Left lobe of liver (tissue), 2 donors: ENCODE data around the gene PROM1. TPM values are rescaled to one million over a fixed set of nuclear protein-coding genes. Genes with fewer than 3 reads are reported as not detected.

ENCODE experiments used
- ATAC-seq: fragments of 200-7000 bp; cut with Tn5 transposase; one replicate; pipeline ENCODE4 v1.9.1; 2020; ENCODE audit warnings: mild to moderate bottlenecking, moderate library complexity
- DNase-seq: peaks from one replicate; pipeline ENCODE4 v3.0.0-alpha.2; 2020; ENCODE audit warnings: low spot score
- total RNA-seq: library from RNA; stranded (reverse); gene quantifications from one replicate; pipeline ENCODE4 v1.2.1, GENCODE V29; 2021
- donor health status: DM: no; HTN: no; CAD: no; lungs with moderate emphysema.
- donor health status: DM: no; HTN: yes; CAD: no.

Gene PROM1
- total RNA-seq, 1 donor from 2014 or later: 1.3 TPM

DNA sequence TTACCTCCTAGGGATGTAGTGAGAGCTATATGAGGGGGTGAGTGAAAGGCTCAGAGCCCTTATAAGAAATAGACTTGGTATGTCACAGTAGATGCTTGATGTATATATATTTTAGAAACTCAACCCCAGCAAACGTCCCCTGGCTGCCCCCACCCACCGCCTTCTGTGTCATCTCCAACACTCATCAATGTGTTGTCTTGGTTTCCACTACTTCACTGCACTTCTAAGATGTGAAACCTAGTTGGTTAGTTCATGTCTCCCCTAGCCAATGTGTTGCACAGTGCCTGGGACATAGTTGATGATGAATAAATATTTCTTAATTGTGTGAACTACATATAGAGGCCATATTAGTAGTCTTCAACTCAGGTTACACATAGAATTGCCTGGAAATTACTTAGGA lies 125.3 kb downstream of the PROM1 start:
- DNase-seq (no peak), ATAC-seq (no peak)

DNA sequence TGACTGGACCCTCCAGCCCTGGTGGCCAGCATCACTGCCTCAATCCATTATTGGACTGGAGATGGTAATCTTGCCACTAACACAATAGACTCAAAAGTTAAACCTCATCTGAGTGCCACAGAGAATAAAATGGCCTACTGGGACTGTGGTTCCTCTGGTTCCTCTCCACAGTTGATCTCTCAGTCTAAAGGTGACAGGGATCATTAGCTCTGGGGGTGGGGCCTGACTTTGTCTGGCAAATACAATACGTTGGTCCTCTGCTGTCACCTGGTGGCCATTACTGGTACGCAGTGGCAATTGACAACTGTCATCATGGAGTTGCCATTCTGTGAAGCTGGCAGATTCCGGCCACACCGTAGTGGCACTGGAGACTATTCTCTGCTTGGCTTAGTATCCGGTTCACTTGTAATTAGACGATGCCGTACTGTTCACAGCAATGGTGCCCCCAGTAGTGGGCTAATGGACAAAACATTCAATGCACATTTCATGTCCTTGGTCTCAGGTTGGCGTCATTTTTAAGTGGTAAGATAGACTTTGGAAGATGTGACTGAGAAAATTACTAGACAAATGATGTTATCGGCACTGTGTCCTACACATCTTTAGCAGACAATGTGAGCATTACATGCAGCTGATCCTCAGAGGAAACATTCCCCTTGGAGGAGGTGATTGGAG lies 127.5 kb downstream of the PROM1 start:
- ATAC-seq: peak; percentile 100
- peak; percentile 87 for DNase-seq

DNA sequence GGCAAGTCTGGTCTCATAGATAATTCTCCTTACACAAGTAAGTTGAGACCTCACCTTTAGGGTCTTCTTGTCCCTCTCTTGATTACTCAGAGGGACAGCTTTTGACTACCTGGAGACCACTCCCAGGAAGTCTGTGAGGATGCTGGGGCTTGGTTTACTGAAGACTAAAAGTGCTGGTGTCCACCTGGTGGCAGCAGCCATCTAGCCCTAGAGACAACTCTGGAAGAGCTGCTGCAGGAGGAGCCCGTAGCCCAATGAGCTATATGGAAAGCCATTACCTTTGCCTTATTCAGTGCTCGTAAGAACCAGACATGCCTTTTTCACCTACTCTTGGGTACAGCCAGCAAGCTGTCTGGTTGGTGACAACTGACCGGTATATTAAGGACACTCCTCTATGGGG lies 128.2 kb downstream of the PROM1 start:
- DNase-seq: no peak
- peak; percentile 7 for ATAC-seq

DNA sequence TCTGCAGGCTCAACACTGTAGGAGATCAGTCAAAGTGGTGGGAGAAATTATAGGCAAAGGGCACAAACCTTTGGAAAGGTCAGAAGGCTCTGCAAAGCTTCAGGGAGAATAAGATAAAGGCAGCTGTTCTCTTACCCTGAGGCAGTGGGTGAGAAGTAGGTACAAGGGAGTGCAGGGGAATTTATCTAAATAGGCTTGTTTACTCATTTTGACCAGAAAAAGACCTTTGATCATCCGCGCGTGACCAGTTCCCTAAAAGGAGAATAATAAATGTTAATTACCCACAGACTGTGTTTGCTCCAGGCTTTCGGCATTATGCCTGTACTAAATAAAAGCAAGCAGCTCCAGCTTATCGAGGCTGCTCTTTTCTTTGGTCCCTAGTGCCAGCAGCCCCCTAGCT lies 130.2 kb downstream of the PROM1 start:
- no peak for DNase-seq
- ATAC-seq: no peak

DNA sequence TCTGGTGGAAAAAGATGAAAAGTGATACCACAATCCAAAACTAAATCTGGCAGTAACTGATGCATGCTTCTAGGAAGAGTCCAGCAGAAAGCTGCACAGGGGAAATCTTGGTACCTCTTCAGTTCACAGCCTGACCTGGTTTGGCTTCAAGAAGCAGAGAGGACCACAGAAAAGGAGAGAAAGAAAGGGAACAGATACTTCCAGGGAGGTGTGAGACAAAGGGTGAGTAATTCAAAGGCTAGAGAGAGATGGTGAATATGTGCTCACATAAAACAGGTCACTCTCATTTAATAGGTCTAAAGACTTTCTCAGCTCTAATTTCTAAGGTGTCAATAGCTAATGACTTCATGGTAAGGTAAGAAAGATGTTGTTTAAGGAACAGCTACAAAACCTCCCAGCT lies 132.0 kb downstream of the PROM1 start:
- DNase-seq (no peak), ATAC-seq (no peak)

DNA sequence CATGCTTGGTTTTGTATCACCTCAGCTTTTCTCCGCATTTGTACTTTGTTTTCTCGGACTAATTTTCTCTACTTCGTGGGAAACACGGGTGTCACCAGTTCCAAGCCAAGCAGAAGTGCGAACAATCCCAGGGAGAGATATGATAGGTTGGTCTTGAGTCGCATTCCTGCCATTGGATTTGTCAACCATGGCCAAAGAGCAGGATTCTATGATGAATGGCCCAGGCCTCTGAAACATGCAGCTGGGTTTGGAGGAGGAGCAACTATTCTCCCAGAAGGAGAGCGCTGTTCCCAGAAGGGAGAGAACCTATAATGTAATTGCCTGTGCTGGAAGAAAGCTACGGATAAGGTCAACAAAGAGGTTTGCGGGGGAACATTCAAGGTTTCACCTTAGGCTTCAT lies 135.0 kb downstream of the PROM1 start:
- DNase-seq (no peak), ATAC-seq (no peak)

DNA sequence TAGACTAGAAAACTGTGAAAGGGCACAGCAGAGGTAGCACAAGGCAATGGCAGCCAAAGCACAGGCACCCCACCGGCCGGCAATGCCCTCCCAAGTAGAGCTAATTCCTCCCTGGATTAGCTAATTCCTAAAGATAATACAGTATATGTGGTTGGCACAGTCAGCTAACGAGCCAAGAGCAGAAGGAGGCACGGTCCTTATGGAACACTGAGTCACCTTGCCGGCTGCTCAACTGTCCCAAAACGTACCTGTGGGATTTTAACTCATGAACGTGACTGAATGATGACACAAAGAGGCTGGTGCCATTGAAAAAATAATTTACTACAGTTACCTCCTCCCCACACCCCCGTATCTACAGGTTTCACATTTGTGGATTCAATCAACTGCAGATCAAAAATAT lies 136.1 kb downstream of the PROM1 start:
- ATAC-seq: no peak
- no peak for DNase-seq

DNA sequence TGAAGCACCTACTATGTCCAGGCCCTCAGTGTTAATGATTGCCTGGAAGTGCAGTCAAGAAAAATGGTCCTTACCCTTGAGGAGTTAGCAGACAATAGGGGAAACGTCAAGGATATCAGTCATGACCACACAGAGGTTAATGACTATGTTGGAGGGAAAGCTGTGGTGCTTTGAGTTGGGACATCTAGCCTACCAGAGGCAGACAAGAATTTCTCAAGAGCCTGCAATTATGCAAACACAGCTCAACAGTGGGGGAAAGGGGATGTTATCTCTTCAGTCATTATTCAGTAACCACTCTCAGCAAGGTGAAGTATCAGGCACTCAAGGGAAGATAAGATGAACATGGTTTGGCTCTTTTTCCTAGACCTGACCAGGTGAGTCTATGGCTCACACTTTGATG lies 138.3 kb downstream of the PROM1 start:
- ATAC-seq (no peak), DNase-seq (no peak)

DNA sequence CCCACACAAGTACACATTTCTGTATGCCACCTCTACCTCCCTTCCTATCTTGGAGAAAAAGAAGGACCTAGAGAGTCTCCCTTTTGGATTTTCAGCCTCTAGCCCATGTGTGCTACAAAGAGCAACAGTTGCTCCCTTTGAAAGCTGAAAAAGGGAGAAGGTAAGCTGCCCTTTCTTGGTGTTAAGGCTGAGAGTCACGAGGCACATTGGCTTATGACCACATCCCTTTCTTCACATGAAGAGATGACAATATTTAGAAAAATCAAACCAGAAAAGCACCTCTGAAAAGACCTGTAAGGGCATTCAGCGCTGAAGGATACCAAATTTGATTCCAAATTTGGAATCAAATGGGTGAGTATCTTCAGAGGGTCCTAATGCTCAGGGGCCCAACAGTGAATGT lies 138.9 kb downstream of the PROM1 start:
- DNase-seq (no peak), ATAC-seq (no peak)

DNA sequence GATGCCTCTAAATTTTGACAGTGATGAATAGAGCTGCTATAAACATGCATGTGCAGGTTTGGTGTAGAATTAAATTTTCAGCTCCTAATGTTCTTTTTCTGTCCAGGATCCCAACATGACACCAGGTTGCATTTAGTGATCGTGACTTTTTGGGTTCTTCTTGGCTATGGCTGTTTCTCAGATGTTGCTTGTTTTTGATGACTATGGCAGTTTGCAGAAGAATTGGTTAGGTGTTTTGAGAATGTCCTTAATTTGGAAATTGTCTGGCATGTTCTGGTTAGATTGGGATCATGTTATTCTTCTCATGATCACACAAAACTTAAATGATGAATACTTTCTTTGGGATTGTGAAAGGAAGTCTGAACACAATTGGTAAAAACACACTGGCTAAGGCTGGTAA lies 141.5 kb downstream of the PROM1 start:
- no peak for ATAC-seq
- no peak for DNase-seq

DNA sequence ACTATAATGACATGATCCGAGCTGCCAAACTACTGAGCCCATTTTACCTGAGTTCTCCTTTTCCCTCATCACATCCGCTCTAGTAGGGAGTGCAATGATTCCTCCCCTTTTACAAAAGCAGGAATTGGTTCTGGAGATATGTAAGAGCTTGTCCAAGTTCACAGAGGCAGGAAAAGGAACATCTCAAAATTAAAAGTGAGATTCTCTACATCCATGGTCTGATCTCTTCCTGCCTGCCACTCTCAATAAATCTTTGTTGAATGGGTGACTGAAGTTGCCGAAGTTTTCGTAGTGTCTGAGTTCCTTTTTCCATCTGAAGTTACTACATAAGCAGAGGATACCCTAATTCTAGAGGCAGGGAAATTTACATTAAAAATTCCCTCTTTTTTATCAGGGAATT lies 145.2 kb downstream of the PROM1 start, which contains the start of gene FGFBP1:
TSS of gene FGFBP1 (minus strand) at position 101 of the 400 bp plus-strand sequence. CDS start 2,108 bp downstream, outside the sequence.
- no peak for DNase-seq
- no peak for ATAC-seq

DNA sequence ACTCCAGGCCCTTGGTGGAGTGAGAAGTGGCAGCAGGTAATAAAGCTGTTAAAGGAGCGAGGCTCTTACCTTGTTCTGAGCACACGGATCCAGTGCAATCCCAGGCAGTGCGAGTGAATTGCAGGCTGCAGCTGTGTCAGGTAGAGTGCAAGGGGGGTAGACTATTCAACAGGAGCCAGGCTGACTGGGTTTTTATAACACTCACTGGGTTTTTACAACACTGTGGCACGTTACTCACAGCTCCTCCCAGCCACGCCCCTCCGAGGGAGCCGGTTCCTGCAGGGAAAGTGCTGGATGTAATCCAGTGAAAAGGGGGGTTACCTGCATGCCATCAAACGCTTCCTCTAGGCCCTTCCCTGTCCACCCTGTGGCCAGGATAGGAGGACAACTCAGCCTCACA lies 145.6 kb downstream of the PROM1 start:
- no peak for DNase-seq
- ATAC-seq: no peak

DNA sequence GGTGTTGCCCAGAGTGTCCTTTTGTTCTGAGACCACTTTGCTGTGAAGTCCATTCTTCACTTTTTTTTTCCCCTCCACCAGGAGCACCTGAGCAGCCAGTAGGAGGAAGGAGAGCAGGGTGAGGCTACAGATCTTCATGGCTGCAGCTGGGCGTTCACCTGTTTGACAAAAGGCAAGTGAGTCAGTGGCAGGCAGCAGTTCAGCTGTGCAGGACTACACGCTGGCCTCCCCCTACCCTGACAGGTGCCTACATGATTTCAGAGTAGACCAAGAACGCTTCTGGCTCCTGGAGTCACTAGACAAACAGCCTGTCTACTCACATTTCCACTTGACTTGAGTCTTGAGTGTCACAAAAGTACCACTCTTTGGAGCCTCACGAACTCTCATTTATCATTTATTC lies 147.3 kb downstream of the PROM1 start:
- no peak for DNase-seq
- no peak for ATAC-seq

DNA sequence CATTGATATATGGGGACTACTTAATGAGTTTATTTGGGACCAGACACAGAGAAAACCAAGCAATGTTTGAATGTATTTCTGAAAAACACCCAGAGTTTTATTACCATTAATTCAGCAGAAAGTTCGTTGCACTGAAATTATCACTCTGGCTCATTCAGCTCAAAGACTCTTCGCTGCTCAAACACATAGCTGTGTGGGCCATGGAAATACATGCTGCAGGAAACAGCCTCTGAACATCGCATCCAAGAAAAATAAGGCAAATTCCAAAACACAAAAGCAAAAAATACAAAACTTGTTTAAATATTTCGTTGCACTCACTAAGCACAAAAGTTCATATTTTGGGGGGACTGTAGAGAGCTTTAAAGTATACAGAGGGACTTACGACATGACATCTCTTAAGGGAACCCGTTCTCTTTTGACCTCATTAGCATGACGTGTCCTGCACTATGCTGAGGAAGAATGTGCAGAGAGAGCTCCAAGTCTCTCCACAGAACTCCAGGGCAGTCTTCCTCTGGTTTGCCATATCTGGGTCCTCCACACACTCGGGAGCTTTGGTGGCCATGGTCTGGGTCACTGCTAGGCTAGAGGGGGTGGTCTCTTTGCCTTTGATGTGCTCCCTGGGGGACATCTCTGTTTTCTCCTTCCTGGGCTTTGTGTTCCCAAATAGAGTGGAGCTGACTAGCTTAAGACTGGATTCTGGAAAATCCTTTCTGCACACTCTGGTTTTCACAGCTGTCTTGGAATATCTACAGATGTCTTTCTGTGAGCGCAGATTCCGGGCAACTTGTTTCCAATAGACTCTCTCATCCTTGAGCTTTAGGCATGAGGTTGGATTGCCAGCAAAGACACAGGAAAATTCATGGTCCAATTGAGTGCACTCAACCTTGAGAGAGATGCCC lies 148.1 kb downstream of the PROM1 start:
- ATAC-seq (no peak), DNase-seq (no peak)

DNA sequence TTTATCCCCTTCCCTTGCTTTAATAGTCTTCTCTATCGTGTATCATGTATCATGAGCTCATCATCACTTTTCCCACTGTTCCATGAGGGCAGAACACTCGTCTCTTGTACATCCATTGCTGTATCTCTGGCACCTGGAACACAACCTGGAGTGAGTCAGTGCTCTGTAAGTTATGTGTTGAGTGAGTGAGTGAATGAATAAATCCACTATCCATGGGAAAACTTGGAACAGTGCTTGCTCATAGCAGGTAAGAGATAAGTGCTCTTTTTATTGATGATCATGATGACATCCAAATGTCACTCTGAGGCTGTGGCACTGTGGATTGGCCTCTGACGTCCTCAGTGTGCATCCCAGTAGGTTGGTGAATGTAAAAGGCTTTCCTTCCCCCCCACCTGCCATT lies 149.6 kb downstream of the PROM1 start:
- no peak for ATAC-seq
- DNase-seq: no peak

DNA sequence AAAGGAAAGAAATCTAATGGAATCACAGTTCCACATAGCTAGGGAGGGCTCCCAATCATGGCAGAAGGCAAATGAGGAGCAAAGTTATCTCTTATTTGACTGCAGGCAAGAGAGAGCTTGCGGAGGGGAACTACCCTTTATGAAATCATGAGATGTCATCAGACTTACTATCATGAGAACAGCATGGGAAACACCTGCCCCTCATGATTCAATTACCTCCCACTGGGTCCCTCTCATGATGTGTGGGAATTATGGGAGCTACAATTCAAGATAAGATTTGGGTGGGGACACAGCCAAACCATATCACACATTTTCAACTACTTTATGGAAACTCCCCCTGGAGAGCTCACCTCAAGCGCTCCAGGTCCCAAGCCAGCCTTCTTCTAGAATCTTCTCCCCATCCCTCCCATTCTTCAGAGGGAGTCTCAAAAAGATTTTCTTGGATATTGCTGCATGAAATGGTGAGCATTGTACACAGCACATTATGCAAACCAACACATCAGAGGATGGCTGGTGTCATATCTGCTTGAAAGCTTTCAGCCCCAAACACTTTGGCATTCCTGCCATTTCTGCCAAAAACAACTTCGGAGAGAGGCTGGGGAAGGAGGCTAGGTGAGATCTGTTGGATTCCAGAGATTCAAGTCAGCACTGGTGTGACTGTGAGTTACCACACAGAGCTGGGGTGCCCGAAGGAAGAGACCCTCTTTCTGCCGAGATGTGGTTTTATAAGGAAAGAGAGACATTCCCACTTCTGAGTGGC lies 152.2 kb downstream of the PROM1 start:
- DNase-seq: no peak
- no peak for ATAC-seq

DNA sequence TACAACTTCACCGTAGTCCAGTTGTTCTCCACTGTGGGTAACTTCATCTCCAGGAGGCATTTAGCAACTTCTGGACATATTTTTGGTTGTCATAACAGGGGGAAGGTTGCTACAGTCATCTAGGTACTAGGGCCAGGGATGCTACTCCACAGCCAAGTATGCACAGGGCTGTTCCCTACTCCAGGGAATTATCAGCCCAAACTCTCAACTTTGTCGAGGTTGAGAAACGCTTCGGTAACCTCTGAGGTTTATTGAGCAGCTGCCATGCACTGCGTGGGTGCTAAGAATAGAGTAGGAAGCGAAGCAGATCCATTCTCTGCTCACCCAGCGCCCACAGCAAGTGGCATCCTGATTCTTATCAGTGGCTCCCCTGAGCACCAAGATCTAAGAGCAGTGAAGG lies 153.5 kb downstream of the PROM1 start:
- DNase-seq (no peak), ATAC-seq (no peak)

DNA sequence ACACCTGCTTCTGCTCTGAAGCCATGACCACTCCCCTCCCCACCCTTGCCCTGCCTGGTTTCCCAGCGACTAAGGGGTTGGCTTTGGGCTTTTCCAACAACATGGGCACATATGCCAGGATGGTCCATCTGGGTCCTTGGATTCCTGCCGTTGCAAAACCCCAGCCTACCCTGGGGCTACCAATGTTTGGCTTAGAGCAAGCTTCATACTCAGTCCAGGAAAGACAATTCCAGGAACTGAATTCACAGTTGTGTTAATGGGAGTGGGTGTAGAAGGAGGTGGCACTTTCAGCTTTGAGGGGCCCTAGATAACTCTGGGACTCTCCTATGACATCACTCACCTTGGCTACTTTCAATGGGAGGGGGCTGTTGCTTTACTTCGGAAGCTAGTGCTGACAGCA lies 154.3 kb downstream of the PROM1 start:
- ATAC-seq: no peak

DNA sequence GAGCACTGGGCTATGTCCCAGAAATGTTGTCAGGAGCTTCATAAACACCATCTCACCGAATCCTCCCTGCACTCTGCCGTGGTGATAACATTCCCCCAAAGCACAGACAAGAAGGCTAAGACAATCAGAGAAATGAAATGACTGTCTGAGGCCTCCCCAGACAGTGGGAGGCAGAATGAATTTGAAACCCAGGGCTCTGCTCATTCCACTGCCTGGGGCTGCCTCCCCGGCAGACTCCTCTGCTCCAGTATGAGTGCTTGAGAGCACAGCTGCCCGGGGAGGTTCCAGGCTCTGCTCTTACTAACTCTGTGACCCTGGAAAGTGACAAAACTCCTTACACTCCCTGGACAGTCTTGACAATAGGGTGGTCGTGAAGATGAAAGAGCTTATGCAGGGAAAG lies 154.9 kb downstream of the PROM1 start:
- DNase-seq (no peak), ATAC-seq (no peak)

More for the DNA sequence above, 154.3 kb downstream of the PROM1 start:
- no peak for DNase-seq

DNA sequence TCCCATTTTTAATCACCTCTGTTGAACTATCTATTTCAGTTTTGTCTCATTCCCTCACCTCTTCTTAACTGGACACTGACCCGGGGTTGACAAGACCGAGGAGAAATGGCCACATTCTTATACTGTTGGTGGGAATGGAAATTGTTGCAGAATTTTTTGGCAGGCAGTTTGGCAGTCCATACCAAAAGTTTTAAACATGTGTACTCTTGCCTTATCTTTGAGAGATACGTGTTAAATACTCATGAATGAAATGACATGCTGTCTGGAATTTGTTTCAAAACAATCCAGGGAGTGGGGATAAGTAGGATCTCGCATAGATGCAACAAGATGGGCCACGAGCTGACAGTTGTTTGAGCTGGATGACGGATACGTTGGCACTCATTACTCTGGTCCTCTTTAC lies 157.3 kb downstream of the PROM1 start:
- DNase-seq (no peak), ATAC-seq (no peak)

DNA sequence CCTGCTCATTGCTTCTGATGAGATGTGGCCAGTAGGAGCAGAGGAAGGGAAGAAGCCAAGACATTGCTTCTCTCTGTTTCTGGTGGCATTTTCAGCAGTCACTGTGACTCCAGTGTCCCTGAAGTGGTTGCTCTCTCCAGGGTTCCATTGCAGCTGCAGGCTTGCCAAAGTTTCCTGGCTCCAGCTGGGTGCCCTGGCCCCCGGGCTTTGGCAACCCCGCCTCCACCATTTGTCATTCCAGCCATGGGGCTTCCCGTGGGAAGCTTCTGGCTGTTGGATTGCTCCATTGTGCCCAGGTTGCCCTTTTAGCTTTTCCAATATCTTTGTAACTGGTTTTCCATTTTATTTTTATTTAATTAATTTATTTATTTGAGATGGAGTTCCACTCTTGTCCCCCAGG lies 158.0 kb downstream of the PROM1 start:
- ATAC-seq (no peak), DNase-seq (no peak)

DNA sequence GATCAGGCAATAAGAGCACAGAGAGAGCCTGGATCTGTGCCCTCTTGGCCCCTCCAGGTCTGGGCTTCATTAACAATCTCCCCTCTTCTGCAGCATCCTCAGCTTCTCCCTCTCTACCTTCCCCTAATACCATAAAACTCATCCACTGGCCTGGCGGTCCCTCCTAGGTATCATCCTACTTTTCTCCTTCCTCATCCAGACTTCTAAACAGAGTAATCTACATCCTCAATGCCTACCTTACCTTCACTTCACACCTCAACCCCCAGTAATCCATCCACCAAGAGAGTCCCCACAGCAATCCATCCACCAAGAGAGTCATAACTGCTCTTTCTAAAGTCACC lies 162.3 kb downstream of the PROM1 start:
- ATAC-seq: no peak
- DNase-seq: no peak
